Measurements from ENCODE around the gene SETD1A.

DNA sequence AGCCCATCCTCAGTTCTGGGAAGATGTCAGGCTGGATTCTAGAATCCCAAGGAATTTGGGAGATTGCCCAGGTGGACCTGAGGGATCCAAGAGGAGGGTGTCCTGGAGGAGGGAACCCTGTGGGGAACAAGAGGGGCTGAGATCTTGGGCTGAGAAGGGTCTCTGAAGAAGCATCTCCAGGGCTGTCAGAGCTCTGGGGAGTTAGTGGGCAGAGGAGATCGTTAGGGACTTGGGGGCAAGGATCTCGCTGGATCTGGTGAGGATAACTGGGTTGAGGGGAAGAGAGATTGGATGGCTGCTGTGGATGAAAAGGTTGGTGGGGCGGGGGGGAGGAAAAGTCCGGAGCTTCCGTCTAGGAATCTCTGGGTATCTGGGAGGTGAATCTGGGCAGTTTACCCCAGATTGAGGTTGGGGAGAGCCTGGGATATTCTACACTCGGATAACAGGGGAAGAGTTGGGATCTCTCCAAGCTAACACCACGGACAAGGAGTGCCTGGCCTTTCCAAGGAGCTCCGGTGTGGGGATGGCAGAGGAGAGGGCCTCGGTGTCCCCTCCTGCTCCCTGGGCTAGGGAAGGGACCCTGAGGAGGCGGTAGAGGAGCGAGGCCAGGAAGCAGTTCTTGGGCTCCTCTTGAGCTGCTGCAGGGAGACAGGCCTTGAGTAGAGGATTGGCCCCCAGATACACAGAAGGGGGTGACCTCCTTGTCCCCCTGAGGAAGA lies 32.5 kb upstream of the SETD1A start:
- TF ChIP-seq, protein P1, sequence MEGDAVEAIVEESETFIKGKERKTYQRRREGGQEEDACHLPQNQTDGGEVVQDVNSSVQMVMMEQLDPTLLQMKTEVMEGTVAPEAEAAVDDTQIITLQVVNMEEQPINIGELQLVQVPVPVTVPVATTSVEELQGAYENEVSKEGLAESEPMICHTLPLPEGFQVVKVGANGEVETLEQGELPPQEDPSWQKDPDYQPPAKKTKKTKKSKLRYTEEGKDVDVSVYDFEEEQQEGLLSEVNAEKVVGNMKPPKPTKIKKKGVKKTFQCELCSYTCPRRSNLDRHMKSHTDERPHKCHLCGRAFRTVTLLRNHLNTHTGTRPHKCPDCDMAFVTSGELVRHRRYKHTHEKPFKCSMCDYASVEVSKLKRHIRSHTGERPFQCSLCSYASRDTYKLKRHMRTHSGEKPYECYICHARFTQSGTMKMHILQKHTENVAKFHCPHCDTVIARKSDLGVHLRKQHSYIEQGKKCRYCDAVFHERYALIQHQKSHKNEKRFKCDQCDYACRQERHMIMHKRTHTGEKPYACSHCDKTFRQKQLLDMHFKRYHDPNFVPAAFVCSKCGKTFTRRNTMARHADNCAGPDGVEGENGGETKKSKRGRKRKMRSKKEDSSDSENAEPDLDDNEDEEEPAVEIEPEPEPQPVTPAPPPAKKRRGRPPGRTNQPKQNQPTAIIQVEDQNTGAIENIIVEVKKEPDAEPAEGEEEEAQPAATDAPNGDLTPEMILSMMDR (IDR thresholded peaks at IDR 0.05) = no peak
- no peak for TF ChIP-seq POLR2A (IDR thresholded peaks at IDR 0.05)
